IMR-90 (cell line): Measurements from ENCODE around the gene LATS2. TPM values are rescaled to one million over a fixed set of nuclear protein-coding genes. Genes with fewer than 3 reads are reported as not detected.

Experiments
- ATAC-seq: fragments of 200-7000 bp; cut with Tn5 transposase; 2 replicates; pipeline ENCODE4 v1.9.1; 2020; ENCODE audit warnings: low read depth, mild to moderate bottlenecking, moderate library complexity
- BruUV-seq: library from RNA; stranded (reverse); fragments of 400-500 nt; replicated peaks from 2 replicates; lab custom pipeline; 2021; lab: Mats Ljungman, UMichigan
- CTCF ChIA-PET: fragments of 300-600 bp; formaldehyde crosslinking; extraction: SDS; loops from one replicate; lab custom pipeline; 2021; ENCODE audit warnings: antibody characterized with exemption; lab: Yijun Ruan, JAX
- POLR2A ChIA-PET: fragments of 300-600 bp; sonication (Branson Sonifier 250); formaldehyde crosslinking; loops from one replicate; lab custom pipeline; 2022; ENCODE audit warnings: antibody characterized with exemption; ENCODE audit not compliant: unreplicated experiment; lab: Charles Lee
- DNase-seq: peaks from one replicate; pipeline ENCODE4 v3.0.0; 2013
- H2AFZ ChIP-seq: replicated peaks from 2 replicates; pipeline ENCODE3; 2013; ENCODE audit warnings: low read length, mild to moderate bottlenecking; ENCODE audit not compliant: poor library complexity
- H2AK5ac ChIP-seq: 2 replicates; pipeline ENCODE4 v1.6.1; 2013; ENCODE audit warnings: low read depth, low read length, inconsistent platforms
- H2AK9ac ChIP-seq: replicated peaks from 2 replicates; pipeline ENCODE3; 2013; ENCODE audit warnings: mild to moderate bottlenecking, low read depth, low read length, moderate library complexity; ENCODE audit not compliant: poor library complexity
- H2BK120ac ChIP-seq: 2 replicates; pipeline ENCODE4 v1.6.1; 2013; ENCODE audit warnings: low read depth, low read length, inconsistent platforms
- H2BK15ac ChIP-seq: 3 replicates; pipeline ENCODE4 v1.6.1; 2013; ENCODE audit warnings: low read depth, low read length, inconsistent platforms
- H2BK20ac ChIP-seq: 2 replicates; pipeline ENCODE4 v1.6.1; 2013; ENCODE audit warnings: low read depth, mild to moderate bottlenecking, inconsistent platforms, low read length, moderate library complexity
- H2BK5ac ChIP-seq: 2 replicates; pipeline ENCODE4 v1.6.1; 2013; ENCODE audit warnings: mild to moderate bottlenecking, low read depth, low read length, inconsistent platforms; ENCODE audit not compliant: poor library complexity, severe bottlenecking
- H3K14ac ChIP-seq: replicated peaks from 2 replicates; pipeline ENCODE4 v1.6.1; 2013; ENCODE audit warnings: low read depth, low read length, inconsistent platforms
- H3K18ac ChIP-seq: 2 replicates; pipeline ENCODE4 v1.6.1; 2013; ENCODE audit warnings: low read depth, low read length, control low read depth
- H3K23ac ChIP-seq: 2 replicates; pipeline ENCODE4 v1.6.1; 2013; ENCODE audit warnings: low read depth, low read length, inconsistent platforms
- H3K27ac ChIP-seq: 2 replicates; pipeline ENCODE4 v1.5.1; 2013; ENCODE audit warnings: mild to moderate bottlenecking, control low read depth, low read length; ENCODE audit not compliant: insufficient read depth
- H3K27me3 ChIP-seq: 2 replicates; pipeline ENCODE4 v1.6.1; 2013; ENCODE audit warnings: low read length; ENCODE audit not compliant: control insufficient read depth, insufficient read depth
- H3K36me3 ChIP-seq: 2 replicates; pipeline ENCODE4 v1.6.1; 2013; ENCODE audit warnings: low read length, mixed read lengths; ENCODE audit not compliant: control insufficient read depth, insufficient read depth
- H3K4ac ChIP-seq: 2 replicates; pipeline ENCODE4 v1.6.1; 2013; ENCODE audit warnings: low read depth, low read length, inconsistent platforms
- H3K4me1 ChIP-seq: 2 replicates; pipeline ENCODE4 v1.6.1; 2013; ENCODE audit warnings: low read length, mixed read lengths; ENCODE audit not compliant: control insufficient read depth, insufficient read depth
- H3K4me2 ChIP-seq: 2 replicates; pipeline ENCODE4 v1.6.1; 2013; ENCODE audit warnings: low read depth, mild to moderate bottlenecking, control low read depth, low read length, moderate library complexity
- H3K4me3 ChIP-seq: 2 replicates; pipeline ENCODE4 v1.5.1; 2013; ENCODE audit warnings: low read depth, mild to moderate bottlenecking, control low read depth, low read length, moderate library complexity; ENCODE audit not compliant: insufficient read depth
- H3K56ac ChIP-seq: 2 replicates; pipeline ENCODE4 v1.6.1; 2013; ENCODE audit warnings: low read length, inconsistent platforms; ENCODE audit not compliant: insufficient read depth; ENCODE audit errors: extremely low read depth
- H3K79me1 ChIP-seq, 2 experiments: 2 replicates each; pipeline ENCODE4 v1.6.1; 2013; ENCODE audit warnings: low read length in 2 of 2, inconsistent platforms in 1 of 2, low read depth in 1 of 2
- H3K9ac ChIP-seq: 2 replicates; pipeline ENCODE4 v1.6.1; 2013; ENCODE audit warnings: low read depth, low read length, control low read depth
- H3K9me1 ChIP-seq: 2 replicates; pipeline ENCODE4 v1.6.1; 2013; ENCODE audit warnings: low read length, inconsistent platforms; ENCODE audit not compliant: insufficient read depth
- H3K9me3 ChIP-seq: 2 replicates; pipeline ENCODE4 v1.6.1; 2013; ENCODE audit warnings: low read length; ENCODE audit not compliant: control insufficient read depth, insufficient read depth
- H4K20me1 ChIP-seq: 2 replicates; pipeline ENCODE4 v1.6.1; 2013; ENCODE audit warnings: low read length, inconsistent platforms; ENCODE audit not compliant: insufficient read depth
- H4K5ac ChIP-seq: 2 replicates; pipeline ENCODE4 v1.6.1; 2013; ENCODE audit warnings: mild to moderate bottlenecking, low read depth, low read length, control low read depth
- H4K8ac ChIP-seq, 2 experiments: 2 replicates each; pipeline ENCODE4 v1.6.1; 2013; ENCODE audit warnings: low read depth in 2 of 2, low read length in 2 of 2, control low read depth in 1 of 2, inconsistent platforms in 1 of 2
- H4K91ac ChIP-seq: 2 replicates; pipeline ENCODE4 v1.6.1; 2013; ENCODE audit warnings: low read depth, low read length, inconsistent platforms; ENCODE audit not compliant: insufficient read depth
- BHLHE40 ChIP-seq: fragments of 150-350 bp; IDR thresholded peaks from 2 replicates; pipeline ENCODE4 v1.6.1; 2016; ENCODE audit warnings: mild to moderate bottlenecking, low read depth, low read length
- CEBPB ChIP-seq: IDR thresholded peaks from 2 replicates; pipeline ENCODE4 v1.6.1; 2012; ENCODE audit warnings: low read depth, low read length, improper control_type of control experiment
- MAZ ChIP-seq: IDR thresholded peaks from 2 replicates; pipeline ENCODE4 v1.6.1; 2012; ENCODE audit warnings: low read depth, mild to moderate bottlenecking, low read length, improper control_type of control experiment, moderate library complexity, borderline replicate concordance
- POLR2A ChIP-seq: IDR thresholded peaks from 2 replicates; pipeline ENCODE4 v1.6.1; 2012; ENCODE audit warnings: mild to moderate bottlenecking, low read depth, low read length
- RAD21 ChIP-seq: IDR thresholded peaks from 2 replicates; pipeline ENCODE4 v1.6.1; 2012; ENCODE audit warnings: low read length, improper control_type of control experiment
- RCOR1 ChIP-seq: IDR thresholded peaks from 2 replicates; pipeline ENCODE4 v1.6.1; 2012; ENCODE audit warnings: mild to moderate bottlenecking, low read length, improper control_type of control experiment; ENCODE audit not compliant: insufficient replicate concordance
- RFX5 ChIP-seq: IDR thresholded peaks from 2 replicates; pipeline ENCODE4 v1.8.0; 2012; ENCODE audit warnings: low read depth, mild to moderate bottlenecking, low read length, moderate library complexity
- SMC3 ChIP-seq: fragments of 150-350 bp; IDR thresholded peaks from 2 replicates; pipeline ENCODE4 v1.6.1; 2016; ENCODE audit warnings: low read depth, mild to moderate bottlenecking, antibody characterized with exemption, low read length, moderate library complexity
- WGBS, 2 experiments: methylation state at CpG; one replicate each; pipeline versions ENCODE4 v1.1.5 to v1.1.7; 2013; ENCODE audit warnings: missing lambda C conversion rate in 2 of 2; ENCODE audit not compliant: insufficient read length in 1 of 2; ENCODE audit errors: extremely low coverage in 2 of 2; 5-methylcytosine and 5-hydroxymethylcytosine counted together
- dilution Hi-C: fragments of 300-500 bp; cut with HindIII; formaldehyde crosslinking; loops from one replicate; pipeline ENCODE4 v1.14.3; 2018; ENCODE audit warnings: low sequenced_read_pairs; ENCODE audit not compliant: unreplicated experiment
- in situ Hi-C: fragments of 300-500 bp; cut with MboI; formaldehyde crosslinking; loops from 3 replicates; pipeline ENCODE4 v1.14.3; 2019; ENCODE audit warnings: low sequenced_read_pairs, inconsistent platforms, mixed read lengths
- intact Hi-C: fragments of 100-400 bp; cut with micrococcal nuclease; formaldehyde crosslinking; loops from 2 replicates; pipeline ENCODE4 v1.10.0; 2022
- polyA plus RNA-seq, 3 experiments: library from polyadenylated mRNA; depleted of rRNA; stranded (reverse); fragments of >200 nt; gene quantifications; 2 replicates each; pipeline ENCODE4 v1.2.3, GENCODE V29; 2012; ENCODE audit warnings: low replicate concordance in 1 of 3
- total RNA-seq: library from RNA; depleted of rRNA; stranded (reverse); fragments of >200 nt; gene quantifications from 2 replicates; pipeline ENCODE4 v1.2.3, GENCODE V29; 2012
- TF ChIP-seq, protein P1 (sequence below): fragments of 150-350 bp; IDR thresholded peaks from 2 replicates; pipeline ENCODE4 v1.6.1; 2016; ENCODE audit warnings: low read depth, mild to moderate bottlenecking, low read length, moderate library complexity, borderline replicate concordance
- TF ChIP-seq, protein P2 (sequence below): conservative IDR thresholded peaks from 2 replicates; pipeline ENCODE4 v1.5.1; 2012; ENCODE audit warnings: mild to moderate bottlenecking, low read depth, low read length, improper control_type of control experiment
- TF ChIP-seq, protein P3 (sequence below): fragments of 150-350 bp; IDR thresholded peaks from 2 replicates; pipeline ENCODE4 v1.6.1; 2017; ENCODE audit warnings: mild to moderate bottlenecking, antibody characterized with exemption, low read length, low read depth

The LATS2 gene
- total and polyA plus RNA-seq, 2 of the 4 experiments (the other 2 are of a cell fraction) = 12.7 to 22.4 TPM

DNA sequence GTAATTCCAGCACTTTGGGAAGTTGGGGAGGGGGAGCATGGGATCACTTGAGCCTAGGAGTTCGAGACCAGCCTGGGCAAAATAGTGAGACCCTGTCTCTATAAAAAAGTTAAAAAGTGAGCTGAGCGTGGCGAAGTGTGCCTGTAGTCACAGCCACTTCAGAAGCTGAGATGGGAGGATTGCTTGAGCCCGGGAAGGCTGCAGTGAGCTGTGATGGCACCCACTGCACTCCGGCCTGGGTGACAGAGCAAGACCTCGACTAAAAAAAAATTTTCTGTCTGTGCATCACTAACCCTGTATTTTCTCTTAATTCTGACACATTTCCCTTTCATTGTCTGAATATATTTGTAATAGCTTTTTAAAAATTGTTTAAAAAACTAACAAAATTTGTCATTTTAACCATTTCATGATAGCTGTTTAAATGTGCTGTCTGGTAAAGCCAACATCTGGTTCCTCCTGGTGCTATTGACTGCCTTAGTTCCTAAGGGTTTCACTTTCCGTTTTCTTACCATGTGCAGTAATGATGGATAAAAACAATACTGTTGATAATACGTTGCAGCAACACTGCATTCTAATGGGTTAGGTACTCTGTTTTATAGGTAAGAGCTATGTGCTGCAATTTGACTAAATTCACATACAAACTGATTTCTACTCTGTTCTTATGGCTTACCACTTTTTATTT lies 29.7 kb downstream of the LATS2 start:
- H3K9ac ChIP-seq = no peak overlapping the region
- peaks cover 0 to 60% of the 10 kb centered on the region in 2 experiments; a peak in 2 of 4 replicates for H3K79me1 ChIP-seq
- H4K8ac ChIP-seq = peak overlapping the region in 1 of 2 experiments; percentile 10; a peak in 1 of 4 replicates
- H4K5ac ChIP-seq = no peak overlapping the region
- peaks cover 32% of the 10 kb centered on the region for H3K9me1 ChIP-seq
- no peak overlapping the region for H2BK5ac ChIP-seq
- WGBS, 2 experiments = 100% methylated on average over 3 of the region's 8 CpGs; no CpG with 5 or more reads in 1 of the 2 experiments
- H4K20me1 ChIP-seq = peaks cover 88% of the 10 kb centered on the region
- H3K36me3 ChIP-seq = peaks cover 4% of the 10 kb centered on the region; the same call in 1 of the 2 replicates
- ChIA-PET CTCF (interaction anchor here (0.5 to 1.4 kb wide), 3 partner anchors 9 to 102 kb away, joined by 3 to 5 read pairs (median 3); no protein-coding TSS in a partner anchor), POLR2A (no interaction called here)
- H3K14ac ChIP-seq = 0 out of 2 replicates have a peak overlapping the region, but pooled peaks have one; percentile 54
- H2BK20ac ChIP-seq = no peak overlapping the region
- in situ Hi-C loops = no loop called here
- no peaks in the 10 kb centered on the region for H3K9me3 ChIP-seq
- dilution Hi-C loops = no loop called here
- H2BK15ac ChIP-seq = no peak overlapping the region
- no peak overlapping the region for H3K4me3 ChIP-seq
- ATAC-seq (no peak), DNase-seq (no peak)
- H2AFZ ChIP-seq = no peak overlapping the region
- H2AK5ac ChIP-seq = no peak overlapping the region
- TF ChIP-seq BHLHE40 = no peak
- TF ChIP-seq, protein P1, sequence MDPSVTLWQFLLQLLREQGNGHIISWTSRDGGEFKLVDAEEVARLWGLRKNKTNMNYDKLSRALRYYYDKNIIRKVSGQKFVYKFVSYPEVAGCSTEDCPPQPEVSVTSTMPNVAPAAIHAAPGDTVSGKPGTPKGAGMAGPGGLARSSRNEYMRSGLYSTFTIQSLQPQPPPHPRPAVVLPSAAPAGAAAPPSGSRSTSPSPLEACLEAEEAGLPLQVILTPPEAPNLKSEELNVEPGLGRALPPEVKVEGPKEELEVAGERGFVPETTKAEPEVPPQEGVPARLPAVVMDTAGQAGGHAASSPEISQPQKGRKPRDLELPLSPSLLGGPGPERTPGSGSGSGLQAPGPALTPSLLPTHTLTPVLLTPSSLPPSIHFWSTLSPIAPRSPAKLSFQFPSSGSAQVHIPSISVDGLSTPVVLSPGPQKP = no peak
- no peak for TF ChIP-seq CEBPB
- TF ChIP-seq RAD21 = no peak
- TF ChIP-seq, protein P2, sequence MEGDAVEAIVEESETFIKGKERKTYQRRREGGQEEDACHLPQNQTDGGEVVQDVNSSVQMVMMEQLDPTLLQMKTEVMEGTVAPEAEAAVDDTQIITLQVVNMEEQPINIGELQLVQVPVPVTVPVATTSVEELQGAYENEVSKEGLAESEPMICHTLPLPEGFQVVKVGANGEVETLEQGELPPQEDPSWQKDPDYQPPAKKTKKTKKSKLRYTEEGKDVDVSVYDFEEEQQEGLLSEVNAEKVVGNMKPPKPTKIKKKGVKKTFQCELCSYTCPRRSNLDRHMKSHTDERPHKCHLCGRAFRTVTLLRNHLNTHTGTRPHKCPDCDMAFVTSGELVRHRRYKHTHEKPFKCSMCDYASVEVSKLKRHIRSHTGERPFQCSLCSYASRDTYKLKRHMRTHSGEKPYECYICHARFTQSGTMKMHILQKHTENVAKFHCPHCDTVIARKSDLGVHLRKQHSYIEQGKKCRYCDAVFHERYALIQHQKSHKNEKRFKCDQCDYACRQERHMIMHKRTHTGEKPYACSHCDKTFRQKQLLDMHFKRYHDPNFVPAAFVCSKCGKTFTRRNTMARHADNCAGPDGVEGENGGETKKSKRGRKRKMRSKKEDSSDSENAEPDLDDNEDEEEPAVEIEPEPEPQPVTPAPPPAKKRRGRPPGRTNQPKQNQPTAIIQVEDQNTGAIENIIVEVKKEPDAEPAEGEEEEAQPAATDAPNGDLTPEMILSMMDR = no peak
- TF ChIP-seq, protein P3, sequence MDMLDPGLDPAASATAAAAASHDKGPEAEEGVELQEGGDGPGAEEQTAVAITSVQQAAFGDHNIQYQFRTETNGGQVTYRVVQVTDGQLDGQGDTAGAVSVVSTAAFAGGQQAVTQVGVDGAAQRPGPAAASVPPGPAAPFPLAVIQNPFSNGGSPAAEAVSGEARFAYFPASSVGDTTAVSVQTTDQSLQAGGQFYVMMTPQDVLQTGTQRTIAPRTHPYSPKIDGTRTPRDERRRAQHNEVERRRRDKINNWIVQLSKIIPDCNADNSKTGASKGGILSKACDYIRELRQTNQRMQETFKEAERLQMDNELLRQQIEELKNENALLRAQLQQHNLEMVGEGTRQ = no peak
- TF ChIP-seq POLR2A = no peak
- no peak for TF ChIP-seq RFX5
- TF ChIP-seq MAZ = no peak
- no peak for TF ChIP-seq RCOR1
- no peak for TF ChIP-seq SMC3
- no peak overlapping the region for H4K91ac ChIP-seq
- no peak overlapping the region for H3K4ac ChIP-seq
- H2BK120ac ChIP-seq = no peak overlapping the region
- no peaks in the 10 kb centered on the region for H3K27me3 ChIP-seq
- intact Hi-C loops = no loop called here
- no peak overlapping the region for H3K56ac ChIP-seq
- H3K4me2 ChIP-seq = no peak overlapping the region
- H3K4me1 ChIP-seq = peaks cover 28% of the 10 kb centered on the region
- H3K18ac ChIP-seq = no peak overlapping the region
- H3K23ac ChIP-seq = peak overlapping the region; percentile 46; the same call in 1 of the 2 replicates
- peak overlapping the region; percentile 9; the same call in 1 of the 2 replicates for H3K27ac ChIP-seq
- no TSS peak for BruUV-seq
- no peak overlapping the region for H2AK9ac ChIP-seq
